Kidney (tissue), 14 donors: ENCODE results near the gene NECTIN4. TPM values are rescaled to one million over a fixed set of nuclear protein-coding genes. Genes with fewer than 3 reads are reported as not detected.

Source experiments
- DNase-seq, 5 donors: peaks; one replicate each; pipeline ENCODE4 v3.0.0-alpha.2; 2013 to 2020
- FAIRE-seq: peaks from 2 replicates; lab custom pipeline; 2012; peaks lifted over from hg19 to GRCh38; lab: Jason Lieb, UNC
- H3K27ac ChIP-seq, 2 donors: one replicate each; pipeline ENCODE4 v1.7.0; 2013; ENCODE audit warnings: low read depth in 2 of 2, low read length in 2 of 2, inconsistent platforms in 1 of 2
- H3K27me3 ChIP-seq: one replicate; pipeline ENCODE4 v1.7.1; 2013; ENCODE audit warnings: low read length, inconsistent platforms; ENCODE audit not compliant: control insufficient read depth, insufficient read depth
- H3K36me3 ChIP-seq, 3 donors: one replicate each; pipeline versions ENCODE4 v1.7.0 to v1.7.1; 2013; ENCODE audit warnings: low read length in 3 of 3, control low read depth in 1 of 3, inconsistent platforms in 1 of 3; ENCODE audit not compliant: insufficient read depth in 3 of 3, control insufficient read depth in 2 of 3
- H3K4me1 ChIP-seq, 3 donors: one replicate each; pipeline versions ENCODE4 v1.7.0 to v1.7.1; 2013; ENCODE audit warnings: low read length in 3 of 3, inconsistent platforms in 1 of 3, low read depth in 1 of 3; ENCODE audit not compliant: control insufficient read depth in 2 of 3, insufficient read depth in 2 of 3
- H3K4me3 ChIP-seq, 3 donors: one replicate each; pipeline versions ENCODE4 v1.7.0 to v1.8.1; 2013; ENCODE audit warnings: low read length in 3 of 3, control low read depth in 1 of 3, inconsistent platforms in 1 of 3
- H3K9ac ChIP-seq, 3 donors: one replicate each; pipeline versions ENCODE4 v1.7.0 to v1.7.1; 2013; ENCODE audit warnings: low read length in 3 of 3, control low read depth in 1 of 3, inconsistent platforms in 1 of 3
- H3K9me3 ChIP-seq, 3 donors: one replicate each; pipeline versions ENCODE4 v1.7.0 to v1.7.1; 2013; ENCODE audit warnings: low read length in 3 of 3, control low read depth in 1 of 3, inconsistent platforms in 1 of 3; ENCODE audit not compliant: control insufficient read depth in 2 of 3, insufficient read depth in 1 of 3
- intact Hi-C: fragments of 100-400 bp; cut with DNase I; formaldehyde crosslinking; loops from one replicate; pipeline ENCODE4 v1.11.1; 2022
- polyA plus RNA-seq: library from polyadenylated mRNA; stranded (reverse); fragments of 350-450 nt; fragmentation: Illumina TruSeq; extraction: RNeasy Lipid Tissue Mini Kit (QIAGEN cat#74804); gene quantifications from one replicate; pipeline ENCODE4 v1.2.3, GENCODE V29; 2014; ENCODE audit warnings: low read depth, low replicate concordance; ENCODE audit not compliant: insufficient read depth
- total RNA-seq: library from RNA; stranded (reverse); fragmentation: NEBNext Ultra II Directional; extraction: Animal tissue kit (Norgen Biotek cat#: 25700); gene quantifications from one replicate; pipeline ENCODE4 v1.2.1, GENCODE V29; 2021
- TF ChIP-seq, protein P1 (sequence below): IDR thresholded peaks from 3 replicates; pipeline ENCODE4 v1.5.1; 2012; ENCODE audit warnings: mild to moderate bottlenecking, moderate library complexity, borderline replicate concordance; ENCODE audit not compliant: insufficient read depth; ENCODE audit errors: extremely low read depth
- donor health status: control.
- donor health status: control.
- donor health status: control.
- donor health status: control.
- donor health status: control.
- donor health status: DM: yes; HTN: yes; CAD: no.
- donor health status: Normal renal cell carcinoma (clear cell type).

Gene NECTIN4
- total and polyA plus RNA-seq, 2 donors from 2014 or later = 2.7 to 12.8 TPM

DNA sequence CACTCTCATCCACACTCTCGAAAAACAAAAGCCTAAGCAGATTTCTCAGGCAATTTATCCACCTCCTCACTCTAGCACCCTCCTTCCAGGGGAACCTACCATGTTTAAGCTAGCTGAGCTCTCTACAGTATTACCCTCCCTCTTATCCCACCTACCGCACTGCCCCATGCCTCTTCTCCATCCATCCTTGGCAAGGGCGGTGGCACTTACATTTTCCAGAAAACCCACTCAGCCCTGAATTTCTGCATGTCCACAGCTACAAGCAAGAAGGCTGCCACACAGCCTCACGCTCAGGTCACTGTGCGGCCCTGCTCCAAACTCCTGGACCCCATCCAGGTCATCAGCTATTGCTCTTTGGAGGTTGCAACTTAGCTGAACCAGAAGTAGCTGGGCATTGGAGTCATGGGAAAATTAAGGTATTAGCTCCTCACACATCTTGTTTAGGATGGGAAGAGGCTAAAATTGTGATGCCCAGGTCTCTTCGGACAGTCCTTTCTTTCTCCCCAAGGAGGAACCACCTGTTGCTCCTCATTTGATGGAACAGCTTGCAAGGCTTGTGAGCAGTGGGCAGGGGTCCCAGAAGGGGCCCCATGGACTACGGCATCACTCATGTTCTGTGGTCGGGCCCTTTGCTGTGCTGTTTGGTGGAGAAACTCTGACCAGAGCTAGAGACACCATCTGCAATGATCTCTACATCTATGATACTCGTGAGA lies 9.9 kb upstream of the NECTIN4 start:
- peak overlapping the region in 1 of 3 donors; percentile 80 for H3K9ac ChIP-seq
- peak overlapping the region; percentile 0 to 84 (median 19) for H3K4me3 ChIP-seq
- FAIRE-seq = no peak
- peaks cover 0 to 4% (median 2%) of the 10 kb centered on the region in 3 donors for H3K4me1 ChIP-seq
- intact Hi-C loops = no loop called here
- TF ChIP-seq, protein P1, sequence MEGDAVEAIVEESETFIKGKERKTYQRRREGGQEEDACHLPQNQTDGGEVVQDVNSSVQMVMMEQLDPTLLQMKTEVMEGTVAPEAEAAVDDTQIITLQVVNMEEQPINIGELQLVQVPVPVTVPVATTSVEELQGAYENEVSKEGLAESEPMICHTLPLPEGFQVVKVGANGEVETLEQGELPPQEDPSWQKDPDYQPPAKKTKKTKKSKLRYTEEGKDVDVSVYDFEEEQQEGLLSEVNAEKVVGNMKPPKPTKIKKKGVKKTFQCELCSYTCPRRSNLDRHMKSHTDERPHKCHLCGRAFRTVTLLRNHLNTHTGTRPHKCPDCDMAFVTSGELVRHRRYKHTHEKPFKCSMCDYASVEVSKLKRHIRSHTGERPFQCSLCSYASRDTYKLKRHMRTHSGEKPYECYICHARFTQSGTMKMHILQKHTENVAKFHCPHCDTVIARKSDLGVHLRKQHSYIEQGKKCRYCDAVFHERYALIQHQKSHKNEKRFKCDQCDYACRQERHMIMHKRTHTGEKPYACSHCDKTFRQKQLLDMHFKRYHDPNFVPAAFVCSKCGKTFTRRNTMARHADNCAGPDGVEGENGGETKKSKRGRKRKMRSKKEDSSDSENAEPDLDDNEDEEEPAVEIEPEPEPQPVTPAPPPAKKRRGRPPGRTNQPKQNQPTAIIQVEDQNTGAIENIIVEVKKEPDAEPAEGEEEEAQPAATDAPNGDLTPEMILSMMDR = no peak
- peak in 3 of 5 donors; percentile 10 to 28 (median 21) for DNase-seq
- H3K27me3 ChIP-seq = no peaks in the 10 kb centered on the region
- H3K36me3 ChIP-seq = peaks cover 0 to 11% (median 6%) of the 10 kb centered on the region in 3 donors
- H3K9me3 ChIP-seq = no peaks in the 10 kb centered on the region
- H3K27ac ChIP-seq = no peak overlapping the region

DNA sequence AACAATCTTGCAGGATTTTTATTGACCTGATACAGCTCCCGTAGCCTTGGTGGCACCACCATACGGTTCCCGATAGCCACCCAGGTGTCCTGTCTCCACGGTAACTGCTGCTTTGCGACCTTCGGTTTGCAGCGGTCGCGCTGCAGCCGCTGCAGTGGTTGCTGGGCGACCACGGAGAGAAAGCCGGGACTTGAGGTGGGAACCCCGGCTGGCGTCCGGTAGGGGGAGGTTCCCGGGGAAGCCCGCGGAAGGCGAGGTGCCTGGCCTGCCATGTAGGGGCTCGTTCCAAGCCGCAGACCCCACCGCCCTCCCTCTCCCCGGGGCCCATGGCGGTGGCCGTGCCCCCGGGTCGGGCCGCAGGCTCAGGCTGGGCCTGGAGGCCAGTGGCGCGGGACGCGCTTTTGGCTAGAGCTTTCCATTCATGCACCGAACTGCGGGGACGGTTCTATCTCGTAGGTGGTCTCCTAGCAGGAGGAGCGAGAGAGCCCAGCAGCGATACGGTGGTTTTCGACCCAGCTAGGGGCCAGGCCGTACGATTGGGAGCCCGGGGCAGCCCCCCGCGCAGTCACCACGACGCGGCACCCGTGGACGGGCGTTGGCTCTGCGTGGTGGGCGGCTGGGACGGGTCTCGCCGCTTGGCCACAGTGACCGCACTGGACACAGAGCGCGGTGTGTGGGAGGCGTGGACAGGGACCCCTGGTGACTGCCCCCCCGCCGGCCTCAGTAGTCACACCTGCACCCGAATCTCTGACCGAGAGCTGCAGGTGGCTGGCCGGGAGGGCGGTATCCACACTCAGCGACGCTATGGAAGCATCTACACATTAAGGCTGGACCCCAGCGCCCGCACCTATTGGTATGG lies 9.1 kb upstream of the NECTIN4 start, which contains the start of gene KLHDC9:
Gene KLHDC9 (plus strand): TSS at position 152 of the 859 bp plus-strand sequence. CDS start 175 bp downstream, at position 327.
- intact Hi-C loops = no loop called here
- Histone ChIP-seq H3K9me3 (no peaks in the 10 kb centered on the region), H3K27ac (peak within 1 kb of the TSS; percentile 11 to 59), H3K9ac (peak within 1 kb of the TSS; percentile 44 to 83 (median 80)), H3K4me1 (peaks cover 0 to 4% (median 2%) of the 10 kb centered on the region in 3 donors), H3K36me3 (peaks cover 0 to 11% (median 6%) of the 10 kb centered on the region in 3 donors), H3K4me3 (peak within 1 kb of the TSS; percentile 70 to 94 (median 84)), H3K27me3 (no peaks in the 10 kb centered on the region)
- TF ChIP-seq, protein P1 = no peak
- FAIRE-seq (no peak), DNase-seq (peak; percentile 94 to 96 (median 94))

DNA sequence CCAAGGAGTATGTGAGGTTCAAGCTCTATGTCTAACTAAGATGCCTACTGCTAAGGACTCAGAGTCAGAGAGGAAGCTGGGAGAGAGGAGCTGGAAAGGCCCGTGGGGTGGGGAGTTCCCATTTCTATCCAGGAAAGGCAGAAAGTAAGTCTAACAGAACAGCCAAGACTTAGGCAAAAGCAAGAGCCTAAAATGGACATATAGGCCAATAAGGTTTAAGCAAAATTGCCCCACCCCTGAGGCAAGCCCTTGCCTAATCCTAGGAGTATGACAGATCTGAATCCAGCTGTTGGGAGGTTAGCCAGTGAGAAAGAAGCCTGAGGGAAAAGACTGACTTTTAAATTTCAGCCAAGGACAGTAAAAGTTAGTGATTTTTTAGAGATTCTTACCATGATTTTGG lies 7.2 kb upstream of the NECTIN4 start:
- intact Hi-C loops = no loop called here
- Histone ChIP-seq H3K4me1 (peaks cover 0 to 4% (median 2%) of the 10 kb centered on the region in 3 donors), H3K9me3 (no peaks in the 10 kb centered on the region), H3K9ac (no peak overlapping the region), H3K36me3 (peaks cover 0 to 3% (median 1%) of the 10 kb centered on the region in 3 donors), H3K27me3 (no peaks in the 10 kb centered on the region), H3K4me3 (no peak overlapping the region), H3K27ac (no peak overlapping the region)
- no peak for FAIRE-seq
- DNase-seq = no peak
- TF ChIP-seq, protein P1 = no peak
